Inflammatory macrophage treated with lipopolysaccharide for 4 hours (primary cell): ENCODE results near the gene FAAP20.

Source experiments
- DNase-seq: peaks from one replicate; pipeline ENCODE4 v3.0.0-alpha.2; 2020

The FAAP20 gene

GRCh38 chr1:2176615-2177014 lies 18.0 kb downstream of the FAAP20 start:
- no peak for DNase-seq

DNA sequence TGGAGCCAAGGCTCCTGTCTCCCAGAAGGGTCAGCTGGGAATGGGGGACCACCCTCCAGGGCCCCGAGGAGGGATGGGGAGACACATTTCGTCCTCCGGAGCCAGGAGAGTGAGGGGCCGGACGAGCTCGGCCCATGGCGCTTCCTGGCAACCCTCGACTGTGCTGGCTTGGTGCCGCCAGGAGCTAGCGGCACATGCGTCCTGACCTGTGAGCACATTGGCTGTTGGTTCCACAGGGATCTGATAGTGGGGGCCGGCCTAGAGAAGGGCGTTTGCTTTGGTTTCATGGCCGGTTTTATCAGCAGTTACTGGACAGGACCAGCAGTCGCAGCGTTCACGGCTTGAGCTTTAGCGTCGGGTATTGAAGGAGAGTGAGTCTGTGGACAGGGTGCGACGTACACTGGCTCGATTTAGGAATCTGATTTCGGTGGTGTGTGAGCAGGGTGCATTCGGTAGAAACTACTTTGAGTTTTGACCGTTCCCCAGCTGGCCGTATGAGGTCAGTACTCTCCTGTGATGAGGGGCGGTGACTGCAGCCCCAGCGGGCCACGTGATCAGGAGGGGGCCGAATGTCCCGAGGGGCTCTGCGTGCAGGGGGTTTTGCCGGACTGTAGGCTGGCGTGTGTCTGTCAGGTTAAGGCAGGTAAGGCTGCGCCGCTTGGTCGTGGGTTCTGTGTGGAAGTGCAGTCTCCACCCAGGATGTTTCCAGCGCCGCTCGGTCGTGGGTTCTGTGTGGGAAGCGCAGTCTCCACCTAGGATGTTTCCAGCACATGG lies 18.7 kb downstream of the FAAP20 start:
- DNase-seq: no peak

DNA sequence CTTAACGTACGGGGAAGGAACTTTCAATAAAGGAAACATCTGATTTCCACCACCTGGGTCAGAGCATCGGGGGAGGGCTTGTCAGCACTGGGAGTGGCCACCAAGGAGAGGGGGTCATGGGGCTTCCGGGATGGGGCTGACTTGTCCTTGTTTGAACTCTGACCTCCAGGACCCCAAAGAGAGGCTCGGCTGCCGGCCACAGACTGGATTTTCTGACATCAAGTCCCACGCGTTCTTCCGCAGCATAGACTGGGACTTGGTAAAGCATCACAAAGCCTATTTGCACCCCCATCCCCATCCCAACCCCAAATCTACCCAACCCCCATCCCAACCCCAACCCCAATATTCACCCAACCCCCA lies 19.5 kb downstream of the FAAP20 start:
- no peak for DNase-seq

DNA sequence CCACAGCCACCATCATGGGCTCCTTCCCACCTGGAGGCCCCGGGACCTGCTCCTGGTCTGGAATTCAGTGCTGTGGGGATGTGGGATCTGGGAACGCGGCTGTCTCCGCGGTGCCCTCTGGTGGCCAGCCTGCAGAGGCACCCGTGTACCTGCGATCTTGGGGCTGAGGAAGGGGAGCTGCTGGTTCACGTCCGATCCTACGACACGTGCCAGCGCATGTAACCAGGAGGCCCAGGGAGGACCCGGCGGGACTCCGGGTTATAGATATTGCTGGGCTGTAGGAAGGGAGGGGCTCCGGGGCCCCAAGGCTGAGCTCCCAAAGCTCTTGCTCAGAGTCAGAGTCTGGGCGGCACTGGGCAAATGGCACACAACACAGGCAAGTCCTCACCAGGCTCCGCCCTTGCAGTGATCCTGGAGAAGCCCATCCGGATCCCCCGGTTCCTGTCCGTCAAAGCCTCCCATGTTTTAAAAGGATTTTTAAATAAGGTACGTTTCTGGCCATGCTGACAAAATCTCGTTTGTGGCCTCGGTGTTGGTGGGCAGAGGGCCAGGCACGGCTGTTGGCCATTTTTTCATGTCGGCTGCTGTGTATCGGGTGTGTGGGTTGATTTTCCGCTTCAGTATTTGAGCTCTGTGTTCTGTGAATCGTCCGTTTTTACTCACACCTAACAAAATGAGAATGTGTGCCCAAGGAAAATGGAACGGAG lies 20.1 kb downstream of the FAAP20 start:
- peak; percentile 40 for DNase-seq

- no peak for DNase-seq
Measured at GRCh38 chr1:2173546-2174347, 20.8 kb downstream of the FAAP20 start.

DNA sequence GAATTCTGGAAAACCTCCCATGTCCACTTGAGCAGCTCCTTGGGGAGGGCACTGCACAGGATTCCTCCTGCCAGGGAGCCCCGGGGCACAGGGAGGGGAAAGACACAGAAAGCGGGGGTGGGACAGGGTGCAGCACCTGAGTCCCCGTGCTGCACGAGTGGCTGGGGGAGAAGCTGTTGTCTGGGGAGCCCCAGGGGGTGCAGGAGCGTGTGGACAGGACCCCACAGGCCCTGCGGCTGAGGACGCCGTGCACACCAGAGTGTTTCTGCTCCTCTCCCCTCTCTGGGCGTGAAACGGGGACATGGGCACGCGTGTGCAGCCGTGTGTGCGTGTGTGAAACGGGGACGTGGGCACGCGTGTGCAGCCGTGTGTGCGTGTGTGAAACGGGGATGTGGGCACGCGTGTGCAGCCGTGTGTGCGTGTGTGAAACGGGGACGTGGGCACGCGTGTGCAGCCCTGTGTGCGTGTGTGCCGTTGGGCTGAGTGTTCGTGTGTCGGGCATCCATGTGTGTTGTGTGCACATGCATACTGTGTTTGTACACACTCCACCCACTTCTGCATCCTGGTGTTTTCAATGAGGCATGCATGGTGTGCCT lies 21.9 kb downstream of the FAAP20 start:
- no peak for DNase-seq

GRCh38 chr1:2172012-2172411 lies 22.6 kb downstream of the FAAP20 start:
- no peak for DNase-seq

GRCh38 chr1:2170211-2170610 lies 24.4 kb downstream of the FAAP20 start:
- no peak for DNase-seq

- DNase-seq: no peak
Measured at GRCh38 chr1:2169200-2169836, 25.3 kb downstream of the FAAP20 start.

GRCh38 chr1:2168535-2168934 lies 26.0 kb downstream of the FAAP20 start:
- no peak for DNase-seq

DNA sequence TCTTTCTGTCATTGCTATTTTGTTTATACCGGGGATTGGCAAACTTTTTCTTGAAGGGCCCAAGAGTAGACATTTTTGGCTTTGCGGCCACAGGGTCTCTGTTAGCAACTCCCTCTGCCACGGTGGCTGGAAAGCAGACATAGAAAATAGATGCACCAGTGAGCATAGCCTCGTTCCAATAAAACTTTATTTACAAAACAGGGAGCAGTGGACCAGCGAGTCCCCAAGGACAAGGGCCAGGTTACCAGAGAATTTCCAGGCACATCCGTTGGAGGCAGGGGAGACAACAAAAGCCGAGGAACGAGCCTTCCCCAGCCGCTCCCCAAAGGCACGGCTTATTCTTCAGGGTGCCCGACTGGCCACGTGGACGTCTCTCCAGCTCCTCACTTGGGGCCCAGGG lies 26.5 kb downstream of the FAAP20 start:
- DNase-seq: no peak

- no peak for DNase-seq
Measured at GRCh38 chr1:2166695-2167094, 27.9 kb downstream of the FAAP20 start.

GRCh38 chr1:2166254-2166653 lies 28.3 kb downstream of the FAAP20 start:
- DNase-seq: no peak

- no peak for DNase-seq
Measured at GRCh38 chr1:2165646-2166045, 28.9 kb downstream of the FAAP20 start.

DNA sequence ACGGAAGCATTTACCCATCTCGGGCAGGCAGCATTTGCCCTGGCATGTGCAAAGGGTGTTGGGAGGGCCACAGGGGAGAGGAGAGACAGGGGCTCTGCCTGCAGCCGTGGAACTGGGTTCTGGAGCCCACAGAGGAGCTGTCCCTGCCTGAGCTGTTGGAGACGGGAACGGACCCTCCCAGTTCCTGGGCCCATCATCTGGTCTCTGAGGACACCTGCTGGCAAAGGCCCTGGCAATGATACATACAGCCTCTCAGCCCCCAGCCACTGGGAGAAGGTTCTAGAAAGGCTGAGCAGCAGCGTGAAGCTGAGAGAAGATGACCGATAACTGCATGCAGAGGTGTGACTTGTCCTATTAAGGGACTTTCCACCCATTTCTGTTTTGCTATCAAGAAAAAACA lies 31.4 kb downstream of the FAAP20 start:
- no peak for DNase-seq

- DNase-seq: no peak
Measured at GRCh38 chr1:2160451-2161300, 33.9 kb downstream of the FAAP20 start.

- no peak for DNase-seq
Measured at GRCh38 chr1:2159124-2159523, 35.4 kb downstream of the FAAP20 start.

- DNase-seq: no peak
Measured at GRCh38 chr1:2158272-2158671, 36.3 kb downstream of the FAAP20 start.

- no peak for DNase-seq
Measured at GRCh38 chr1:2157856-2158255, 36.7 kb downstream of the FAAP20 start.

GRCh38 chr1:2156866-2157265 lies 37.7 kb downstream of the FAAP20 start:
- no peak for DNase-seq

DNA sequence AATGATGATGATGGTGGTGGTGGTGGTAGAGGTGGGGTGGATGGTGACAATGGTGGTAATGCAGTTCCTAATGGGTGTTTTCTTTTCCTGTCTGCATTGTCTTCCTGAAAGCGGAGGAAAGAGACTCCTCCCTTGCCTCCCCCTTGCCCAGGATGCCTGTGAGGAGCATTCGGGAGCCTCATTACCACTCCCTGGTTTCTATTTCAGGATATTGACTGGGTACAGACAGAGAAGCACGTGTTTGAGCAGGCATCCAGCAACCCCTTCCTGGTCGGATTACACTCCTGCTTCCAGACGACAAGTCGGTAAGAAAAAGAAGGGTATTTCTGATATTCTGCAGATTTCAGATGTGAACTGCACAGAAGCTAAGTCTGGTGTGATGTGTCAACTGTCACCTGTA lies 38.8 kb downstream of the FAAP20 start:
- no peak for DNase-seq

DNA sequence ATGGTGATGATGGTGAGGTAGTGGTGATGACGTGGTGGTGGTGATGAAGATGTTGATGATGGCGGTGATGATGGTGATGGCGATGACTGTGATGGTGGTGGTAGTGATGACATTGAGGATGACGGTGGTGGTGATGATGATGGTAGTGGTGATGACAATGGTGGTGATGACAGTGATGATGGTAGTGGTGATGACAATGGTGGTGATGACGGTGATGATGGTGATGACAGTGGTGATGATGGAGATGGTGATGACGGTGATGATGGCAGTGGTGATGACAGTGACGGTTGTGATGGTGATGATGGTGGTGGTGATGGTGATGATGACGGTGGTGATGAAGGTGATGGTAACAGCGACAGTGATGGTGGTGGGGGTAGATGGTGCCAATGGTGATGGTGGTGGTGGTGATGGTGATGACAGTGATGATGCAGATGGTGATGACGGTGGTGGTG lies 39.4 kb downstream of the FAAP20 start:
- DNase-seq: no peak
